ENCODE data around the gene LRRC56.

LRRC56 gene

DNA sequence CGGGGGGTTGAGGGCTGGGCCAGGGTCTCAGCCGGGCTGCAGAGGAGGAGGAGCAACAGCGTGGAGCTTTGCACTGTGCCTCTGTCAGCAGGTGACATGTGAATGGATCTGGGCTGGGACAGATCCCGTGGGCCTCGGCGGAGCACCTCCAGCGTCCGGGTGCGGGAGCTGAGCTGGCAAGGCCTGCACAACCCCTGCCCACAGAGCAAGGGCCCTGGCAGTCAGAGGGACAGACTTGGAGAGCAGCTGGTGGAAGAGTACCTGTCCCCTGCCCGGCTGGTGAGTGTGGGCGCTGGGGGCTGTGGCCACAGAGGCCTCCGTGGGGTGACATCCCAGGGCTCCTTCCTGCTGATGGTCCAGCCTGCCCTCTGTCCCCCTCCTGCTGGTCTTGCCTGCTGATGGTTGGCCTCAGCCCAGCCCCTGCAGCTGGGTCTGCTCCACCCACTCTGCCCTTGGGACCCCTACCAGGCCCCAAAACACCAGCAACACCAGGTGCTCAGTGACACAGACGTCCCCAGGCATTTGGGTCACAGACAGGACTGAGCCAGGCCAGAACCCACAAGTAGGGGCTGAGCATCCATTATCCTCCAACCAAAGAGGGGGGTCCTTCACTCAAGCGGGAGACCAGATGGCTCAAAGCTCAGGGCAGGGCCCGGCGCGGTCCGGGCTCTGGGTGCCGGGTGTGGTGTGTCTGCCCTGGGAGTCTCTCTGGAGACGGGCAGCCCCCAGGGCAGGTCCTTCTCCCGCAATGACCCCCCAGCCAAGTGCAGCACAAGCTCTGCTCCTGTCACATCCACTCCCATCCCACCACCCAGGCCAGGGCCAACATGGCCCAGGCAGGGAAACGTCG, 3.5 kb downstream of the LRRC56 start:
- no peak for DNase-seq

DNA sequence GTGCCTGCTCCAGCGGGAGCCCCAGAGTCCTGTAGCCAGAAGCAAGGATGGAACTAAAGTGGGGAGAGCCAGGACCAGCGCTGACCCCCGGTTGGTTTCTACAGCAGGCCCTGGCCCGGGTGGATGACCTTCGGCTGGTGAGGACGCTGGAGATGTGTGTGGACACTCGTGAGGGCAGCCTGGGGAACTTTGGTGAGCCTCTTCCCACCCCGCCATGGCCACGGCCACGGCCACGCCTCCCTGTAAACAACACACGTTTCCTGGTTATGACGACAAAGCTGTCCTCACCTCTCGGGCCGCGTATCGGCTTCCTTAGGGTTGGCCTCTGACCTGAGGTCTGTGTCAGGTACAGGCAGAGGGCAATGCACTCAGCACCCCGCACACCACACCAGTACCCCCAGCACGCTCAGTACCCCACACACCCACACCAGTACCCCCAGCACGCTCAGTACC, 4.1 kb downstream of the LRRC56 start:
- no peak for DNase-seq

GRCh38 chr11:544817-545166, 7.5 kb downstream of the LRRC56 start:
- no peak for DNase-seq

DNA sequence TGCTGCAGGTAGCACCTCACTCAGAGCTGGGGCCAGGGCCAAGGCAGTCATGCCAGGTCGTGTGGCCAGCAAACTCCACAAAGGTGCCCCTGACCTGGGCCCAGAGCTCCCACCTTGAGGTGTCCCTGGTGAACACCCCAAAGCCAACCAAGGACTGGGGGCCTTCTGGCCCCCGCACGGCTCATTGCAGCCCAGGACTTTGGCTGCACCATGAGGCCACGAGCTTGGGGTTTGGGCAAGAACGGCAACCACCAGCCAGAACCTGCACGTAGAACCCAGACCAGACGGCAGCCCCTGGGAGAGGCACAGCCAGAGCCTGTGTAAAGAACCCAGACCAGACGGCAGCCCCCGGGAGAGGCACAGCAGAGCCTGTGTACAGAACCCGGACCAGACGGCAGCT, 7.8 kb downstream of the LRRC56 start:
- DNase-seq, result no peak

DNA sequence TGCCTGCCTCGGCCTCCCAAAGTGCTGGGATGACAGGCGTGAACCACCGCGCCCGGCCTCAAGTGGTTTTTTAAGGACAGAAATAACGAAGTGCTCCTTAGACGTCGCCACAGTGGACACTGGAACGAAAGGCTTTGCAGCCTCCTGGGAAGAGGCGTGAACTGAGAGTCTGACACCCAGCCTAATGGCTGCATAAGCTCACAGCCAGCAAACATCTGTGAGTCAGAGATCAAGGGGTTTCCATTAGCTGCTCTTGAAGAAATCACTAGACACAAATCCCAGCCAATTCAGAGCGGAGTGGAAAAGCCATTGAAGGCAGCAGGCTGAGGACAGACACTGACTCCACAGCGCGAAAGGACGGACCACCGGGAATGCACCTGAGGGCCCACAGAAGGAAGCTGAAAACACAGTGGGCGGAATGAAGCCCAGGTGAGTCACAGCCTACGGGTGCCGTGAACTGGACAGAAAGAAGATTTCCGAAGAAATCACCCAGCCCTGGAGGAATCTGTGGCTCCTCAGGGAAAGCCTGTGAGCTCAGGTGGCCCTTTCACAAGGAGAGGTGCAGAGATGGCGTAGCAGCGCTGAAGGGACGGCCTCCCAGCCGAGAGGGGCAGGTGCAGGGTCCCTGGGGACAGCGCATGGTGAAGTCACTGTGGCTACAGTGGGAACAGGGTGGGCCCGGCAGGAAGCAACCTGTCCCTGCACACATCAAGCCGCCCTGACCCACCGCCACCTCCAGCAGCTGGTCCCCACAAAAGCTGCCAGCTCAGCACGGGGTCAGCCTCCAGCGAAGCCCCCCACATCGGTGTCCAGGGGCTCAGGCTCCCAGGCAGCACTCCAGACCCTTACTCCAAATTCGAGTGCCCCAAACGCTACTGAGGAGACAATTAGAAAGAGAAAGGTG, 11.6 kb downstream of the LRRC56 start:
- DNase-seq, result no peak

DNA sequence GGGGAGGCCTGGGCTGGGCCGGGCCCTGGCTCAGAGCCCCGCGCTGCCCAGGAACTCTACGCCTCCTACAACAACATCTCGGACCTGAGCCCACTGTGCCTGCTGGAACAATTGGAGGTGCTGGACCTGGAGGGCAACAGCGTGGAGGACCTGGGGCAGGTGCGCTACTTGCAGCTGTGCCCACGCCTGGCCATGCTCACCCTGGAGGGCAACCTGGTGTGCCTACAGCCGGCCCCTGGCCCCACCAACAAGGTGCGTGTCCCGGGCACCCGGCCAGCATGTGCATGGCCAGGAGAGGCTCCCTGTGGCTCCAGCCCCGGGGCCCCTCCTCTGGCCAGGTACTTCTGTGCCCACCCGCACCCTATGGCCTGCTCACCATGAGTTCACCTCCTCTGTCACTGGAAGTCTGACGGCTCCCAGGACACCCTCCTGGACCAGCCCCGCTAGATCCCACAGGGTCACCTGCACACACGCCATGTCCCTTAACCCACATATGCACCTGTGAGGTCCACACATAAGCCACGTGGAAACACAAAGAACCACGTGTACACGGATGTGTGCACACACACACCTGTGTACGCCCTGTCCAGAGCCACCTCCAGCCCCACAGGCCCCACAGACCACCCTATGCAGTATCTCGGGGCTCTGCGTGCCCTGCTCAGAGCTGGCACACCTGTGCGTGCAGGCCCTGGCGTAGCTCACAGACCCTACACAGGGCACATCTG, 12.9 kb downstream of the LRRC56 start:
- no peak for DNase-seq

DNA sequence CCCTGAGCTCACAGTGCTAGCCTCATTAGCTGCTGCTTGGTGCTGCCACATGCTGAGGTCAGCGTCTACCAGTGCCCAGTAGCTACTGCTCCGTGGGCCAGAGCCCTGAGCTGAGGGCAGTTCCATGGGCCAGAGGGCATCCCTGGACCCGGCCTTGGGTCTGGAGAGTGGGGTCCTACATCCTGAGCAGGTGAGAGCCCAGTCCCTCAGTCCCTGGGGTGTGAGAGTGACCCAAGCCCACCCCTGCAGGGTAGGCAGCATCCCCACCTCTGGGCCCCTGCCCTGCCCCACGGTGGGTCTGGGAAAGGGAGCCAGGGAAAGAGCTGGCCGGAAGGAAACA, 13.4 kb downstream of the LRRC56 start:
- no peak for DNase-seq

DNA sequence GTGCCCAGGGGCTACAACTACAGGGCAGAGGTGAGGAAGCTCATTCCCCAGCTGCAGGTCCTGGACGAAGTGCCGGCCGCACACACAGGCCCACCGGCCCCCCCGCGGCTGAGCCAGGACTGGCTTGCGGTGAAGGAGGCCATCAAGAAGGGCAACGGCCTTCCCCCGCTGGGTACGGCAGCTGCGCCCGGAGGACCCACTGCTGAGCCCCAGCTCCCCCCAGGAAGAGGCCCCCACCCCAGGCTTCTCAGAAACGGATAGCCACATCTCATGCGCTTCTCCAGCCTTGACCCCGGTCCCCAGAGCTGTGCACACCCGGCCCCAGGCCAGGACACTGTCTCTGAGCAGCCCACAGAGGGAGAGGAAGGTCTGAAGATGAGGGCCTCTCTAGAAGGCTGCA, 13.8 kb downstream of the LRRC56 start:
- DNase-seq, result no peak

DNA sequence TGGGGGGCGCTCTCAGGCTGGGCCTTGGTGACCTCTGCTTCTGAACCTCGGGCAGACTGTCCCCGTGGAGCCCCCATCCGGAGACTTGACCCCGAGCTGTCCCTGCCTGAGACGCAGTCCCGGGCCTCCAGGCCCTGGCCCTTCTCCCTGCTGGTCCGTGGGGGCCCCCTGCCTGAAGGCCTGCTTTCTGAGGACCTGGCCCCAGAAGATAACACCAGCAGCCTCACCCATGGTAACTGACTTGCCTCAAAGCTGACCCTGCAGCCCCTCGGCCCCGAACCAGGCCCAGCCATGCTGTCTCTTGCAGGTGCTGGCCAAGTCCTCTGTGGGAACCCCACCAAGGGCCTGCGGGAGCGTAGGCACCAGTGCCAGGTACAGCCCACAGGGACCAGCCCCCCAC, 14.3 kb downstream of the LRRC56 start:
- no peak for DNase-seq

- no peak for DNase-seq
These were observed 16.0 kb downstream of the LRRC56 start for GRCh38 chr11:553083-553987.

DNA sequence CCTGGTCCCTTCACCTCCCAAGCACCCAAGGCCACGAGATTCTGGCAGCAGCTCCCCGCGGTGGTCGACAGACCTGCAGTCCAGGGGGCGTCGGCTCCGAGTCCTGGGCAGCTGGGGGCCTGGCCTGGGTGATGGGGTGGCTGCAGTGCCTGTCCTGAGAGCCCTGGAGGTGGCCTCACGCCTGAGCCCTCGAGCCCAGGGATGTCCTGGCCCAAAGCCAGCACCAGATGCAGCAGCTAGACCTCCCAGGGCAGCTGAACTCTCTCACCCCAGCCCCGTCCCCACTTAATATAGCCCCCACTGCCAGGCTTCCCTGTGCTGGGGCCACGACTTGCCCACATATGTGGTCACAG, 16.6 kb downstream of the LRRC56 start:
- no peak for DNase-seq

- DNase-seq, result no peak
These were observed 17.3 kb downstream of the LRRC56 start for GRCh38 chr11:554428-555226.

DNA sequence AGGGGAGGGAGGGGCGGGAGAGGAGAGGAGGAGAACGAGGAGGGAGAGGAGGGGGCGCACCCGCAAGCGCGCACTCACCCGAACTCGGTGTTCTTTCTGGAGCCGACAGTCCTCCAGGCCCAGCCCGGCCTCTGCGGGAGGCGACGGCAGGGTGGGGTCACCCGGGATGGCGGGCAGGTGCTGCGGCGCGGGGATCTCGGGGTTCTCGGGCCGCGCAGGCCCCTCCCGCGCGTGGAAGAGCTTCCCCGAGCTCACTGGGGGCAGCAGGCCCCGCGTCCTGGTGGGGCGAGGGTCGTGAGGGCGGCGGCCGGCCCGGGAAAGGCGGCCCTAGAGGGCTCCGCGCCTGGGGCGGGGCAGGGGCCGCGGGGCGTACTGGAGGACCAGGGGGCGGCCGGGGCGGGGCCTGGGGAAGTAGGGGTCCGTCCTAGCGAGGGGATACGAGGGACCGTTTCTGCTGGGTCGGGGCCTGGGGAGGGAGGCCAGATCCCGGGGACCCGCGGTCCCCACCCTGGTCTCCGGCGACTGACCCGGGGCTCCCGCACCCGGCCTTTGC, 18.0 kb downstream of the LRRC56 start:
- no peak for DNase-seq

DNA sequence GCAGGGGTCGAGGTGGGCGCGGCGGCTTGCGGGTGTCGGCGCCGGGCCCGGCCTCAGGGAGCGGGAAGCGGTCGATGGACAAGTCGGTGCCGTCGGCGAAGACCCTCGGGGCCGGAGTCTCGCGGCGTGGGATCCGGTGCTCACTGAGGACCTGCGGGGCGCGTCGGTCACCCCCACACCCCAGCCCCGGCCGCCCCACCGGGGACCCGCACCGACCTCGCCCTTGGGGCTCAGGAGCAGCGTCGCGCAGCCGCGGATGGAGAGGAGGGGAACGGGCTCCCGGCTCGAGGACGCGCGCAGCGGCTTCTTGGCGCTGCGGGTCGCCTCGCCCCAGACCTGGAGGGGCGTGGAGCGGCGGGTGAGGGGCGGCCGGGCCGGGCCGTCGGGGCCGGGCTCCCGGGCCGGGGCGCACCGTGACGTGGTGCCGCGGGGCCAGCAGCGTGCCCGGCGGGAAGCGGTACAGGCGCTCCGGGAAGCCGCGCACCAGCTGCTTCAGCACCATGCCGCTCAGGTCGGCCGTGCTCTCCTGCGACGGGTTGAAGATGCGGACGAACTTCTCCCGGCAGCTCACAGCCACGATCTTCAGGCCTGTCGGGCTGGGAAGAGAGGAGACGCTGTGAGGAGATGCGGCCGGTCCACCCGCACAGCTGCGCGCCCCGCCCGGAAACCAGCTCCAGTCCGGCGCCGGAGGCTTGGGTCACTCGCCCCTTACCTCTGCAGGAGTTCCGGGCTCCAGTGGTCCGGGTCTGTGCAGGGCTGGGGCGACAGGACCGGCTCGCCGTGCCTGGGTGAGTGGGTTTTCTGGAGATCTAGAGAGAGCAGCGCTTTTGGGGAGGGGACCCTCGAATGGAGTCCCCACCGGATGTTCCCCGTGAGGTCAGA, 18.7 kb downstream of the LRRC56 start:
- no peak for DNase-seq

- DNase-seq, result no peak
These were observed 19.4 kb downstream of the LRRC56 start for GRCh38 chr11:556662-557256.

GRCh38 chr11:557328-558132, 20.2 kb downstream of the LRRC56 start:
- no peak for DNase-seq

GRCh38 chr11:558503-558902, 21.2 kb downstream of the LRRC56 start:
- DNase-seq, result no peak

DNA sequence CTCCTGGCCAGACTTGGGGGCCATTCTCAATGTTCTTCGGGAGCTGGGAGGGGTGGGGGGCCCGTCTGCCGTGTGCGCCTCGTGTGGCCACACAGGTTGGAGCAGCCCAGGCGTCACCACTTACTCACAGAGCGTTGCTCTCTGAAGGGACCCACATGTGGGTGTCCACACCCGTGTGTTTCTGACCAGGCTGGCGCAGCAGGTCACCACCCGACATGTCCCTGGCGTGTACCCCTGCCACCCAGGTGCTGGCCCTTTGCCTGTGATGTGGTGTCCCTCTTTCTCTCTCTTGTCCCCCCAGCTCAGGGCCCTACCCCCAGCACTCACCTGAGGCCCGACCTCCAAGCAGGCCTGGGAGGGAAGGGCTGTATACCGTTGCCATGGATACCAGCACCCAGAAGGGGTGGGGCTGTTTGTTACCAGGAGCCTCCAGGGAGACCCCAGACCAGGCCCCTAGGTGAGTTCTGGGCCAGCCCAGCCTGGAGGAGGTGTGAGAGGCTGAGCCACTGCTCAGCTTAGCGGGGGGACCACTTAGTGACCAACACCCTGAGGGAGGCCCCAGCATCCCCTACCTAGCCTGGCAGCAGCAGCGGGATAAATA, 21.8 kb downstream of the LRRC56 start:
- DNase-seq, result no peak

Data from fibroblast of skin of back (primary cell).